Subcutaneous abdominal adipose tissue (tissue), 5 donors: ENCODE results near the gene BAG3.
"Not testable (repeated sequence)": the region's sequence is repeated elsewhere in the genome, so short reads cannot be mapped to it uniquely, and the experiment has no call there.

Source experiments
- H3K27ac ChIP-seq: one replicate; pipeline ENCODE4 v1.7.0; 2013; ENCODE audit warnings: low read depth, mild to moderate bottlenecking, inconsistent platforms, low read length, moderate library complexity
- H3K27me3 ChIP-seq, 5 donors: one replicate each; pipeline ENCODE4 v1.7.0; 2013; ENCODE audit warnings: low read length in 5 of 5, inconsistent platforms in 1 of 5; ENCODE audit not compliant: control insufficient read depth in 5 of 5, insufficient read depth in 4 of 5
- H3K36me3 ChIP-seq, 5 donors: one replicate each; pipeline ENCODE4 v1.7.0; 2013; ENCODE audit warnings: low read length in 5 of 5; ENCODE audit not compliant: control insufficient read depth in 5 of 5, insufficient read depth in 5 of 5
- H3K4me1 ChIP-seq, 5 donors: one replicate each; pipeline ENCODE4 v1.7.0; 2013; ENCODE audit warnings: low read length in 5 of 5, mild to moderate bottlenecking in 3 of 5, moderate library complexity in 1 of 5; ENCODE audit not compliant: control insufficient read depth in 5 of 5, insufficient read depth in 5 of 5
- H3K4me3 ChIP-seq, 5 donors: one replicate each; pipeline ENCODE4 v1.7.0; 2013; ENCODE audit warnings: low read length in 5 of 5, low read depth in 1 of 5
- H3K9ac ChIP-seq, 5 donors: one replicate each; pipeline ENCODE4 v1.7.0; 2013; ENCODE audit warnings: low read length in 5 of 5, mild to moderate bottlenecking in 4 of 5, moderate library complexity in 3 of 5
- H3K9me3 ChIP-seq, 5 donors: one replicate each; pipeline ENCODE4 v1.7.0; 2013; ENCODE audit warnings: low read length in 5 of 5; ENCODE audit not compliant: control insufficient read depth in 5 of 5
- donor health status: healthy.
- donor health status: healthy.
- donor health status: healthy.
- donor health status: healthy.
- donor health status: healthy.

Gene BAG3

GRCh38 chr10:119619215-119619614, 32.0 kb upstream of the BAG3 start:
- H3K27ac ChIP-seq, result no peak overlapping the region
- H3K4me3 ChIP-seq, result no peak overlapping the region
- H3K9me3 ChIP-seq, result no peaks in the 10 kb centered on the region
- no peak overlapping the region for H3K9ac ChIP-seq
- peaks cover 5 to 35% (median 15%) of the 10 kb centered on the region in 5 donors for H3K4me1 ChIP-seq
- no peaks in the 10 kb centered on the region for H3K36me3 ChIP-seq
- no peaks in the 10 kb centered on the region for H3K27me3 ChIP-seq

- not testable (repeated sequence) for H3K27me3 ChIP-seq, H3K4me3 ChIP-seq, H3K36me3 ChIP-seq, H3K27ac ChIP-seq, H3K9ac ChIP-seq, H3K9me3 ChIP-seq
- H3K4me1 ChIP-seq, result peaks cover 5 to 35% (median 15%) of the 10 kb centered on the region in 5 donors
Observed at GRCh38 chr10:119619811-119620210, 31.4 kb upstream of the BAG3 start.

- Histone ChIP-seq H3K27ac (no peak overlapping the region), H3K4me3 (no peak overlapping the region), H3K27me3 (no peaks in the 10 kb centered on the region), H3K4me1 (peaks cover 5 to 35% (median 15%) of the 10 kb centered on the region in 5 donors), H3K36me3 (no peaks in the 10 kb centered on the region), H3K9ac (no peak overlapping the region), H3K9me3 (no peaks in the 10 kb centered on the region)
Observed at GRCh38 chr10:119620241-119621077, 30.7 kb upstream of the BAG3 start.

- H3K27me3 ChIP-seq, result no peaks in the 10 kb centered on the region
- H3K9ac ChIP-seq, result no peak overlapping the region
- H3K4me3 ChIP-seq, result no peak overlapping the region
- H3K9me3 ChIP-seq, result no peaks in the 10 kb centered on the region
- no peak overlapping the region for H3K27ac ChIP-seq
- no peaks in the 10 kb centered on the region for H3K36me3 ChIP-seq
- H3K4me1 ChIP-seq, result peaks cover 5 to 35% (median 15%) of the 10 kb centered on the region in 5 donors
Observed at GRCh38 chr10:119621078-119621384, 30.1 kb upstream of the BAG3 start.

- H3K4me1 ChIP-seq, result peaks cover 0 to 6% (median 0%) of the 10 kb centered on the region in 5 donors
- no peaks in the 10 kb centered on the region for H3K9me3 ChIP-seq
- H3K4me3 ChIP-seq, result no peak overlapping the region
- H3K9ac ChIP-seq, result no peak overlapping the region
- H3K36me3 ChIP-seq, result no peaks in the 10 kb centered on the region
- no peaks in the 10 kb centered on the region for H3K27me3 ChIP-seq
- H3K27ac ChIP-seq, result no peak overlapping the region
Observed at GRCh38 chr10:119625570-119626280, 25.5 kb upstream of the BAG3 start.

- Histone ChIP-seq H3K36me3 (no peaks in the 10 kb centered on the region), H3K27ac (no peak overlapping the region), H3K27me3 (no peaks in the 10 kb centered on the region), H3K9me3 (no peaks in the 10 kb centered on the region), H3K9ac (no peak overlapping the region), H3K4me3 (no peak overlapping the region), H3K4me1 (peaks cover 0 to 9% (median 0%) of the 10 kb centered on the region in 5 donors)
Observed at GRCh38 chr10:119630300-119630699, 20.9 kb upstream of the BAG3 start.

- Histone ChIP-seq H3K27ac (no peak overlapping the region), H3K9me3 (no peaks in the 10 kb centered on the region), H3K9ac (no peak overlapping the region), H3K36me3 (no peaks in the 10 kb centered on the region), H3K4me3 (no peak overlapping the region), H3K27me3 (no peaks in the 10 kb centered on the region), H3K4me1 (peaks cover 0 to 9% (median 0%) of the 10 kb centered on the region in 5 donors)
Observed at GRCh38 chr10:119633538-119634218, 17.5 kb upstream of the BAG3 start.

- peaks cover 0 to 9% (median 0%) of the 10 kb centered on the region in 5 donors for H3K4me1 ChIP-seq
- no peak overlapping the region for H3K27ac ChIP-seq
- no peaks in the 10 kb centered on the region for H3K9me3 ChIP-seq
- no peak overlapping the region for H3K4me3 ChIP-seq
- H3K9ac ChIP-seq, result no peak overlapping the region
- H3K36me3 ChIP-seq, result no peaks in the 10 kb centered on the region
- H3K27me3 ChIP-seq, result no peaks in the 10 kb centered on the region
Observed at GRCh38 chr10:119634219-119634544, 17.0 kb upstream of the BAG3 start.

- Histone ChIP-seq H3K4me1 (peaks cover 0 to 9% (median 0%) of the 10 kb centered on the region in 5 donors), H3K9me3 (no peaks in the 10 kb centered on the region)
Observed at GRCh38 chr10:119637631-119638030, 13.5 kb upstream of the BAG3 start.

GRCh38 chr10:119638982-119639381, 12.2 kb upstream of the BAG3 start:
- H3K27ac ChIP-seq, result no peak overlapping the region
- H3K4me1 ChIP-seq, result peaks cover 0 to 12% (median 0%) of the 10 kb centered on the region in 5 donors
- no peak overlapping the region for H3K4me3 ChIP-seq
- no peaks in the 10 kb centered on the region for H3K9me3 ChIP-seq
- H3K27me3 ChIP-seq, result no peaks in the 10 kb centered on the region
- H3K36me3 ChIP-seq, result no peaks in the 10 kb centered on the region
- no peak overlapping the region for H3K9ac ChIP-seq

More at GRCh38 chr10:119637631-119638030, 13.5 kb upstream of the BAG3 start:
- Histone ChIP-seq H3K4me3 (no peak overlapping the region), H3K36me3 (no peaks in the 10 kb centered on the region), H3K27me3 (no peaks in the 10 kb centered on the region), H3K9ac (no peak overlapping the region), H3K27ac (no peak overlapping the region)
